ENCODE results near the gene CNPY1. TPM values are rescaled to one million over a fixed set of nuclear protein-coding genes. Genes with fewer than 3 reads are reported as not detected.

CNPY1 gene
- total RNA-seq, 4 donors from 2014 or later: not detected

- WGBS, 2 donors (ENCODE audit: low coverage in 1 of 2): 57% methylated on average over 13 of the region's 14 CpGs; no CpG with 5 or more reads in 1 of the 2 donors
- no peaks in the 10 kb centered on the region for H3K9me3 ChIP-seq
- TF ChIP-seq POLR2A (IDR thresholded peaks at IDR 0.05) (no peak), POLR2AphosphoS5 (IDR thresholded peaks at IDR 0.05) (no peak), EP300 (IDR thresholded peaks at IDR 0.05; ENCODE audit: low read depth) (no peak)
- TF ChIP-seq, protein P1, sequence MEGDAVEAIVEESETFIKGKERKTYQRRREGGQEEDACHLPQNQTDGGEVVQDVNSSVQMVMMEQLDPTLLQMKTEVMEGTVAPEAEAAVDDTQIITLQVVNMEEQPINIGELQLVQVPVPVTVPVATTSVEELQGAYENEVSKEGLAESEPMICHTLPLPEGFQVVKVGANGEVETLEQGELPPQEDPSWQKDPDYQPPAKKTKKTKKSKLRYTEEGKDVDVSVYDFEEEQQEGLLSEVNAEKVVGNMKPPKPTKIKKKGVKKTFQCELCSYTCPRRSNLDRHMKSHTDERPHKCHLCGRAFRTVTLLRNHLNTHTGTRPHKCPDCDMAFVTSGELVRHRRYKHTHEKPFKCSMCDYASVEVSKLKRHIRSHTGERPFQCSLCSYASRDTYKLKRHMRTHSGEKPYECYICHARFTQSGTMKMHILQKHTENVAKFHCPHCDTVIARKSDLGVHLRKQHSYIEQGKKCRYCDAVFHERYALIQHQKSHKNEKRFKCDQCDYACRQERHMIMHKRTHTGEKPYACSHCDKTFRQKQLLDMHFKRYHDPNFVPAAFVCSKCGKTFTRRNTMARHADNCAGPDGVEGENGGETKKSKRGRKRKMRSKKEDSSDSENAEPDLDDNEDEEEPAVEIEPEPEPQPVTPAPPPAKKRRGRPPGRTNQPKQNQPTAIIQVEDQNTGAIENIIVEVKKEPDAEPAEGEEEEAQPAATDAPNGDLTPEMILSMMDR (IDR thresholded peaks at IDR 0.05): no peak
- H3K36me3 ChIP-seq: no peaks in the 10 kb centered on the region
- DNase-seq: peak; percentile 57
- intact Hi-C loops (cut with DNase I; ENCODE audit: low total_unique reads) (loop anchor here (10.0 kb wide), 1 partner anchor 174 kb away; no protein-coding TSS in a partner anchor), in situ Hi-C loops (cut with MboI; ENCODE audit: low pct_ligation_motif_present in 1 of 4, low pct_unique_long_range_greater_than_20kb in 1 of 4, low sequenced_read_pairs in 3 of 4) (loop anchor here in 3 of 4 donors (10.0 kb wide), 2 partner anchors 164 to 174 kb away; no protein-coding TSS in a partner anchor)
- H3K27ac ChIP-seq: no peak overlapping the region
- H3K4me3 ChIP-seq: no peak overlapping the region
- H3K27me3 ChIP-seq: no peaks in the 10 kb centered on the region
- peaks cover 0 to 9% (median 0%) of the 10 kb centered on the region in 4 donors for H3K4me1 ChIP-seq
Measured at GRCh38 chr7:155591055-155591775, 44.9 kb upstream of the CNPY1 start.

DNA sequence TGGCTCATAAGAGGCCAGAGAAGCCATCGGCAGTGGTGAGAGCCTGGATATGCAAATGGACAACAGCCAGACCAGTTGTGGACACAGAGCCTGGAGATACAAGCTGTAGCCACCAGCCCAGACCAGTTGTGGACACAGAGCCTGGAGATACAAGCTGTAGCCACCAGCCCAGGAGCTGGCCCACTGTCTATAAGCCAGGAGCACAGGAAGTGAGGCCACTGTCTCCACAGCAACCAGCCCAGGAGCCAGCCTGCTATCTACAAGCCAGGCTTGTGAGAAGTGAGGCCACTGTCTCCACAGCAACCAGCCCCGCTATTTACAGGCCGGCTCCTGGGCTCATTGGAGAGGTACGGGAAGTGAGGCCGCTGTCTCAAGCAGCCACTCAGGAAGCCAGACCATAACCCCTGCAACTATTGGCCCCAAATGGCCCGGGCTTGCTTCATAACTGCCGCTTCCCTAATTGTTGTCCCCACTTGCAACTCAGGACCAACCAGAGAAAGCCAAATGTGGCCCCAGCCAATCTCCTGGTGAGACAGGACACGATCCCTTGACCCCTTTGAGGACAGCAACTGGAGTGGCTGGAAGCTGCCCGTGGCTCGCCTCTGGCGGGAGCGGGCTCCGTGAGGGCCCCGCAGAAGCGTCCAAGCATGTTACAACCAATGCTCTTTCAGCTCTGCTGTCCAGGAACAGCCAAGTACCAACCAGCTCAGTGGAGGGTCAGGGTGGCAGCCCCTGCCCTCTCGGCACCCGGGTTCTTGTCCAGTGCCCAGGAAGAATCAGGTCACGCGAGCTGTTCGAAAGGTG is 44.1 kb upstream of the CNPY1 start:
- TF ChIP-seq POLR2A (IDR thresholded peaks at IDR 0.05): no peak
- no peak for TF ChIP-seq EP300 (IDR thresholded peaks at IDR 0.05; ENCODE audit: low read depth)
- TF ChIP-seq, protein P1 (IDR thresholded peaks at IDR 0.05): no peak
- no peak for TF ChIP-seq POLR2AphosphoS5 (IDR thresholded peaks at IDR 0.05)
- DNase-seq: peak; percentile 16
- H3K4me3 ChIP-seq: no peak overlapping the region
- intact Hi-C loops (cut with DNase I; ENCODE audit: low total_unique reads) (loop anchor here (10.0 kb wide), 1 partner anchor 174 kb away; no protein-coding TSS in a partner anchor), in situ Hi-C loops (cut with MboI; ENCODE audit: low pct_ligation_motif_present in 1 of 4, low pct_unique_long_range_greater_than_20kb in 1 of 4, low sequenced_read_pairs in 3 of 4) (loop anchor here in 3 of 4 donors (10.0 kb wide), 2 partner anchors 164 to 174 kb away; no protein-coding TSS in a partner anchor)
- H3K4me1 ChIP-seq: peaks cover 0 to 9% (median 0%) of the 10 kb centered on the region in 4 donors
- H3K27me3 ChIP-seq: no peaks in the 10 kb centered on the region
- WGBS, 2 donors (ENCODE audit: low coverage in 1 of 2): 60 to 79% methylated on average over 1 to 20 of the region's 20 CpGs
- H3K27ac ChIP-seq: no peak overlapping the region
- no peaks in the 10 kb centered on the region for H3K9me3 ChIP-seq
- H3K36me3 ChIP-seq: no peaks in the 10 kb centered on the region

DNA sequence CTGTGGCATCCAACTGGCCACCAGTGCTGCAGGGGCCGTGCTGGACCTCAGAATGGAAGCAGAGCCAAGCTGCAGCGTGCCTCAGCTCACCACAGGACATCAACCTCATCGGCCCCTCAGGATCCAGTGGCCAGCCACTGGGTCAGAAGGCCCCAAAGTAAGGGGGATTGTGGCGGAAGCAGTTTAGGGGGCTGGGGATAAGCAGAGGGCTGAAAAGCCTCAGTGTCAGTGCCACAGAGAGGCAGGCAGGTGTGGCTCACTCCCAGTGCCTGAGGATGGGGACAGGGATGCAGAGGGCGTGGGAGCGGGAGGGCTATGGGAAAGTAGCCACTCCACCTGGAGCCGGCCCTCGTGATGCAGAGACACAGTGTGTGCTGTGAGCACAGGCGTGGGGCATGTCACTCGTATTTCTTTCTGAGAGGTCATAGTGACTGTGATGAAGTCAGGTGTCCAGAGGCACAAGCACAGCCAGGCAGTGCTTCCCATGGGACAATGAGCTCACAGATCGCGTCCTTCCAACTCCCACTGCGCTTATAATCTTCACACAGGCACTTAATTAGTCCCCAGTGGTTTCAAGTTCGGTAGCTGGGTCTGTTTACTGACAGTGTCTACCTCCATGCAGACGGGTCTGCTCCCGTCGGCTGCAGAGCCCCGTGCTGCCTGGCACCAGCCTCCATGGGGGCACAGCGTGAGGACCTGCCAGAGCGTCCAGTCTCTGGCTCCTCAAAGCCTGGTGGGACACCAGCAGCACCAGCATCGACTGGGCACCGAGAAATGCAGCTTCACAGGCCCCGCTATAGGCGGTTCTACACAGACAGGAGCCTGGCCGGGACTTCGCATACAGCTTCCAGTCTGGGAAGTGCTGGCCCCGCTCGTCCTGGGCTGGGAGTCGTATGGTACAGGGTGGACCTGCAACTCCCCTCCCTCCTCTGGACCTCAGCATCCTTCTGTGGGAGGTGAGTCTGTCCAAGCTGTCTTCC is 42.9 kb upstream of the CNPY1 start:
- peaks cover 5% of the 10 kb centered on the region for H3K27me3 ChIP-seq
- no peaks in the 10 kb centered on the region for H3K36me3 ChIP-seq
- peaks cover 0 to 9% (median 2%) of the 10 kb centered on the region in 4 donors for H3K4me1 ChIP-seq
- no peak for DNase-seq
- intact Hi-C loops (cut with DNase I; ENCODE audit: low total_unique reads): no loop called here
- TF ChIP-seq EP300 (IDR thresholded peaks at IDR 0.05; ENCODE audit: low read depth) (no peak), POLR2A (IDR thresholded peaks at IDR 0.05) (no peak), POLR2AphosphoS5 (IDR thresholded peaks at IDR 0.05) (no peak)
- TF ChIP-seq, protein P1 (IDR thresholded peaks at IDR 0.05): no peak
- WGBS, 2 donors (ENCODE audit: low coverage in 1 of 2): 88% methylated on average over 29 of the region's 29 CpGs; no CpG with 5 or more reads in 1 of the 2 donors
- no peaks in the 10 kb centered on the region for H3K9me3 ChIP-seq
- in situ Hi-C loops (cut with MboI; ENCODE audit: low pct_ligation_motif_present in 1 of 4, low pct_unique_long_range_greater_than_20kb in 1 of 4, low sequenced_read_pairs in 3 of 4): no loop called here
- no peak overlapping the region for H3K27ac ChIP-seq
- no peak overlapping the region for H3K4me3 ChIP-seq
